Ishikawa (cell line): Measurements from ENCODE around the gene DTWD2.

Source experiments
- CEBPB ChIP-seq: IDR thresholded peaks from 2 replicates; pipeline ENCODE4 v1.6.1; 2012
- EP300 ChIP-seq: IDR thresholded peaks from 2 replicates; pipeline ENCODE4 v1.6.1; 2012; ENCODE audit warnings: borderline replicate concordance
- TCF12 ChIP-seq: IDR thresholded peaks from 2 replicates; pipeline ENCODE4 v1.6.1; 2012; ENCODE audit warnings: low read depth
- USF1 ChIP-seq: IDR thresholded peaks from 2 replicates; pipeline ENCODE4 v1.6.1; 2012
- YY1 ChIP-seq: IDR thresholded peaks from 2 replicates; pipeline ENCODE4 v1.6.1; 2012; ENCODE audit warnings: low read depth
- TF ChIP-seq, protein P1 (sequence below): IDR thresholded peaks from 2 replicates; pipeline ENCODE4 v1.6.1; 2012; ENCODE audit warnings: low read depth, mild to moderate bottlenecking

- TF ChIP-seq CEBPB (no peak), TCF12 (no peak), EP300 (no peak), USF1 (no peak), YY1 (no peak)
- TF ChIP-seq, protein P1, sequence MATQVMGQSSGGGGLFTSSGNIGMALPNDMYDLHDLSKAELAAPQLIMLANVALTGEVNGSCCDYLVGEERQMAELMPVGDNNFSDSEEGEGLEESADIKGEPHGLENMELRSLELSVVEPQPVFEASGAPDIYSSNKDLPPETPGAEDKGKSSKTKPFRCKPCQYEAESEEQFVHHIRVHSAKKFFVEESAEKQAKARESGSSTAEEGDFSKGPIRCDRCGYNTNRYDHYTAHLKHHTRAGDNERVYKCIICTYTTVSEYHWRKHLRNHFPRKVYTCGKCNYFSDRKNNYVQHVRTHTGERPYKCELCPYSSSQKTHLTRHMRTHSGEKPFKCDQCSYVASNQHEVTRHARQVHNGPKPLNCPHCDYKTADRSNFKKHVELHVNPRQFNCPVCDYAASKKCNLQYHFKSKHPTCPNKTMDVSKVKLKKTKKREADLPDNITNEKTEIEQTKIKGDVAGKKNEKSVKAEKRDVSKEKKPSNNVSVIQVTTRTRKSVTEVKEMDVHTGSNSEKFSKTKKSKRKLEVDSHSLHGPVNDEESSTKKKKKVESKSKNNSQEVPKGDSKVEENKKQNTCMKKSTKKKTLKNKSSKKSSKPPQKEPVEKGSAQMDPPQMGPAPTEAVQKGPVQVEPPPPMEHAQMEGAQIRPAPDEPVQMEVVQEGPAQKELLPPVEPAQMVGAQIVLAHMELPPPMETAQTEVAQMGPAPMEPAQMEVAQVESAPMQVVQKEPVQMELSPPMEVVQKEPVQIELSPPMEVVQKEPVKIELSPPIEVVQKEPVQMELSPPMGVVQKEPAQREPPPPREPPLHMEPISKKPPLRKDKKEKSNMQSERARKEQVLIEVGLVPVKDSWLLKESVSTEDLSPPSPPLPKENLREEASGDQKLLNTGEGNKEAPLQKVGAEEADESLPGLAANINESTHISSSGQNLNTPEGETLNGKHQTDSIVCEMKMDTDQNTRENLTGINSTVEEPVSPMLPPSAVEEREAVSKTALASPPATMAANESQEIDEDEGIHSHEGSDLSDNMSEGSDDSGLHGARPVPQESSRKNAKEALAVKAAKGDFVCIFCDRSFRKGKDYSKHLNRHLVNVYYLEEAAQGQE, result no peak
Measured at GRCh38 chr5:118963169-118963568, 25.2 kb downstream of the DTWD2 start.
